Naive thymus-derived CD8-positive, alpha-beta T cell (primary cell): ENCODE data around the gene MAP1LC3C. TPM values are rescaled to one million over a fixed set of nuclear protein-coding genes. Genes with fewer than 3 reads are reported as not detected.
A peak's percentile ranks its signal among the peaks of the same experiment; 100 is the strongest.
"Not testable (repeated sequence)": the region's sequence is repeated elsewhere in the genome, so short reads cannot be mapped to it uniquely, and the experiment has no call there.

Experiments
- ATAC-seq, 2 donors: fragments of 150-1000 bp; cut with Tn5 transposase in 1 of 2; sonication (Bioruptor Pico), chemical (Tn5 transposase) in 1 of 2; 1 replicate in 1 of 2; 2 replicates in 1 of 2; pipeline ENCODE4 v1.10.0; 2021; ENCODE audit warnings: mild to moderate bottlenecking in 2 of 2, moderate library complexity in 2 of 2
- POLR2A ChIA-PET: fragments of 350-600 bp; sonication (Branson Sonifier 250); formaldehyde crosslinking; loops from one replicate; lab custom pipeline; 2021; ENCODE audit warnings: antibody characterized with exemption; lab: Charles Lee
- DNase-seq, 10 donors: peaks; one replicate each; pipeline versions ENCODE4 v3.0.0 to v3.0.0-alpha.2; 2020 to 2022
- H3K27ac Mint-ChIP-seq, 10 donors: one replicate each; pipeline ENCODE4 v1.8.0; 2020 to 2022; ENCODE audit warnings: mild to moderate bottlenecking in 10 of 10, mixed read lengths in 10 of 10, moderate library complexity in 4 of 10, inconsistent platforms in 1 of 10
- H3K27me3 Mint-ChIP-seq, 5 donors: one replicate each; pipeline ENCODE4 v1.8.0; 2021 to 2022; ENCODE audit warnings: mixed read lengths in 5 of 5
- H3K36me3 Mint-ChIP-seq, 3 donors: one replicate each; pipeline ENCODE4 v1.8.0; 2020 to 2022; ENCODE audit warnings: mixed read lengths in 3 of 3, mild to moderate bottlenecking in 2 of 3, inconsistent platforms in 1 of 3
- H3K4me1 Mint-ChIP-seq, 4 donors: one replicate each; pipeline ENCODE4 v1.8.0; 2021 to 2022; ENCODE audit warnings: mixed read lengths in 4 of 4
- H3K4me3 Mint-ChIP-seq, 10 donors: one replicate each; pipeline ENCODE4 v1.8.0; 2020 to 2022; ENCODE audit warnings: mild to moderate bottlenecking in 10 of 10, mixed read lengths in 10 of 10, moderate library complexity in 6 of 10, inconsistent platforms in 1 of 10
- H3K9me3 Mint-ChIP-seq, 9 donors: one replicate each; pipeline ENCODE4 v1.8.0; 2020 to 2022; ENCODE audit warnings: mixed read lengths in 9 of 9, mild to moderate bottlenecking in 3 of 9, inconsistent platforms in 1 of 9, moderate library complexity in 1 of 9
- polyA plus RNA-seq, 3 donors: library from polyadenylated mRNA; unstranded; fragments of 300-500 nt; fragmentation: Illumina TruSeq; gene quantifications; one replicate each; pipeline ENCODE4 v1.2.3, GENCODE V29; 2021
- total RNA-seq, 8 experiments: library from RNA in 2 of 8; stranded (reverse) in 2 of 8; gene quantifications; one replicate each; pipeline ENCODE4 v1.2.3 and lab custom pipeline; 2021 to 2026

The MAP1LC3C gene
- total and polyA plus RNA-seq, 5 experiments from 2014 or later: not detected

GRCh38 chr1:242006976-242007375, 8.1 kb upstream of the MAP1LC3C start:
- POLR2A ChIA-PET: no interaction called here

GRCh38 chr1:242005866-242006535, 7.1 kb upstream of the MAP1LC3C start:
- POLR2A ChIA-PET: no interaction called here
- Mint-ChIP-seq H3K9me3 (no peaks in the 10 kb centered on the region), H3K4me1 (no peaks in the 10 kb centered on the region), H3K36me3 (no peaks in the 10 kb centered on the region), H3K27me3 (peaks cover 4 to 13% (median 8%) of the 10 kb centered on the region in 5 donors), H3K27ac (no peak overlapping the region), H3K4me3 (no peak overlapping the region)
- ATAC-seq (no peak), DNase-seq (no peak)

More at GRCh38 chr1:242006976-242007375, 8.1 kb upstream of the MAP1LC3C start:
- DNase-seq (no peak), ATAC-seq (no peak)
- no peak overlapping the region for H3K27ac Mint-ChIP-seq
- no peaks in the 10 kb centered on the region for H3K4me1 Mint-ChIP-seq
- H3K4me3 Mint-ChIP-seq: no peak overlapping the region
- H3K27me3 Mint-ChIP-seq: peaks cover 4 to 13% (median 8%) of the 10 kb centered on the region in 5 donors
- H3K9me3 Mint-ChIP-seq: no peaks in the 10 kb centered on the region
- no peaks in the 10 kb centered on the region for H3K36me3 Mint-ChIP-seq

- no peak for DNase-seq
- no peak overlapping the region for H3K4me3 Mint-ChIP-seq
- H3K27me3 Mint-ChIP-seq: peaks cover 2 to 6% (median 4%) of the 10 kb centered on the region in 5 donors
- H3K27ac Mint-ChIP-seq: no peak overlapping the region
- POLR2A ChIA-PET: no interaction called here
- no peak for ATAC-seq
- H3K9me3 Mint-ChIP-seq: no peaks in the 10 kb centered on the region
- no peaks in the 10 kb centered on the region for H3K4me1 Mint-ChIP-seq
- H3K36me3 Mint-ChIP-seq: no peaks in the 10 kb centered on the region
These were observed 6.0 kb upstream of the MAP1LC3C start for GRCh38 chr1:242004751-242005495.

GRCh38 chr1:242002510-242002909, 3.6 kb upstream of the MAP1LC3C start:
- Mint-ChIP-seq H3K4me3 (no peak overlapping the region), H3K27ac (no peak overlapping the region), H3K4me1 (peaks cover 0 to 6% (median 2%) of the 10 kb centered on the region in 4 donors), H3K9me3 (no peaks in the 10 kb centered on the region), H3K36me3 (no peaks in the 10 kb centered on the region), H3K27me3 (peaks cover 0 to 2% (median 2%) of the 10 kb centered on the region in 5 donors)
- no peak for ATAC-seq
- POLR2A ChIA-PET: no interaction called here
- DNase-seq: no peak

GRCh38 chr1:242002072-242002471, 3.2 kb upstream of the MAP1LC3C start:
- Mint-ChIP-seq H3K27ac (no peak overlapping the region), H3K36me3 (no peaks in the 10 kb centered on the region), H3K4me1 (peaks cover 0 to 6% (median 2%) of the 10 kb centered on the region in 4 donors), H3K9me3 (no peaks in the 10 kb centered on the region), H3K27me3 (peaks cover 0 to 2% (median 2%) of the 10 kb centered on the region in 5 donors), H3K4me3 (no peak overlapping the region)
- ATAC-seq: no peak
- no peak for DNase-seq
- POLR2A ChIA-PET: no interaction called here

GRCh38 chr1:242000434-242000833, 1.5 kb upstream of the MAP1LC3C start:
- POLR2A ChIA-PET: no interaction called here
- peak overlapping the region in 1 of 10 donors; percentile 21 for H3K27ac Mint-ChIP-seq

GRCh38 chr1:241998412-241998921, 431 bp downstream of the MAP1LC3C start:
- ATAC-seq: peak; percentile 52 to 58
- H3K4me3 Mint-ChIP-seq: peak overlapping the region in 9 of 10 donors; percentile 33 to 75 (median 56)
- H3K27ac Mint-ChIP-seq: no peak overlapping the region
- DNase-seq: peak in 9 of 10 donors; percentile 3 to 66 (median 27)
- H3K36me3 Mint-ChIP-seq: no peaks in the 10 kb centered on the region
- peaks cover 0 to 6% (median 2%) of the 10 kb centered on the region in 4 donors for H3K4me1 Mint-ChIP-seq
- H3K9me3 Mint-ChIP-seq: no peaks in the 10 kb centered on the region
- H3K27me3 Mint-ChIP-seq: peaks cover 0 to 5% (median 2%) of the 10 kb centered on the region in 5 donors
- POLR2A ChIA-PET: no interaction called here

More at GRCh38 chr1:242000434-242000833, 1.5 kb upstream of the MAP1LC3C start:
- no peaks in the 10 kb centered on the region for H3K9me3 Mint-ChIP-seq
- no peaks in the 10 kb centered on the region for H3K36me3 Mint-ChIP-seq
- ATAC-seq (no peak), DNase-seq (no peak)
- no peak overlapping the region for H3K4me3 Mint-ChIP-seq
- H3K4me1 Mint-ChIP-seq: peaks cover 0 to 6% (median 2%) of the 10 kb centered on the region in 4 donors
- peaks cover 0 to 5% (median 2%) of the 10 kb centered on the region in 5 donors for H3K27me3 Mint-ChIP-seq

- Mint-ChIP-seq H3K4me1 (peaks cover 0 to 6% (median 3%) of the 10 kb centered on the region in 4 donors), H3K27ac (no peak overlapping the region), H3K9me3 (no peaks in the 10 kb centered on the region), H3K4me3 (no peak overlapping the region), H3K27me3 (peaks cover 0 to 8% (median 2%) of the 10 kb centered on the region in 5 donors), H3K36me3 (no peaks in the 10 kb centered on the region)
- POLR2A ChIA-PET: no interaction called here
- DNase-seq (no peak), ATAC-seq (no peak)
These were observed 1.4 kb downstream of the MAP1LC3C start for GRCh38 chr1:241997401-241997998.

GRCh38 chr1:241994171-241994570, 4.7 kb downstream of the MAP1LC3C start:
- Mint-ChIP-seq H3K27ac (no peak overlapping the region), H3K36me3 (no peaks in the 10 kb centered on the region)
- POLR2A ChIA-PET: no interaction called here

GRCh38 chr1:241992734-241993133, 6.2 kb downstream of the MAP1LC3C start:
- peaks cover 0 to 2% (median 0%) of the 10 kb centered on the region in 4 donors for H3K4me1 Mint-ChIP-seq
- H3K36me3 Mint-ChIP-seq: no peaks in the 10 kb centered on the region
- no peaks in the 10 kb centered on the region for H3K9me3 Mint-ChIP-seq
- DNase-seq: no peak
- H3K27ac Mint-ChIP-seq: peak overlapping the region in 1 of 10 donors; percentile 61
- H3K27me3 Mint-ChIP-seq: peaks cover 2 to 21% (median 9%) of the 10 kb centered on the region in 5 donors
- no peak overlapping the region for H3K4me3 Mint-ChIP-seq
- no peak for ATAC-seq
- POLR2A ChIA-PET: no interaction called here

More at GRCh38 chr1:241994171-241994570, 4.7 kb downstream of the MAP1LC3C start:
- H3K27me3 Mint-ChIP-seq: peaks cover 2 to 21% (median 9%) of the 10 kb centered on the region in 5 donors
- peaks cover 0 to 6% (median 3%) of the 10 kb centered on the region in 4 donors for H3K4me1 Mint-ChIP-seq
- H3K9me3 Mint-ChIP-seq: no peaks in the 10 kb centered on the region
- no peak overlapping the region for H3K4me3 Mint-ChIP-seq
- ATAC-seq (no peak), DNase-seq (no peak)

- DNase-seq: no peak
- POLR2A ChIA-PET: no interaction called here
- H3K27ac Mint-ChIP-seq: no peak overlapping the region
- no peaks in the 10 kb centered on the region for H3K9me3 Mint-ChIP-seq
- ATAC-seq: no peak
- no peaks in the 10 kb centered on the region for H3K36me3 Mint-ChIP-seq
- peaks cover 0 to 2% (median 0%) of the 10 kb centered on the region in 4 donors for H3K4me1 Mint-ChIP-seq
- H3K27me3 Mint-ChIP-seq: peaks cover 0 to 21% (median 7%) of the 10 kb centered on the region in 5 donors
- H3K4me3 Mint-ChIP-seq: no peak overlapping the region
These were observed 8.9 kb downstream of the MAP1LC3C start for GRCh38 chr1:241990040-241990439.

- ATAC-seq, H3K27ac Mint-ChIP-seq, POLR2A ChIA-PET, H3K4me3 Mint-ChIP-seq, DNase-seq, H3K36me3 Mint-ChIP-seq, H3K9me3 Mint-ChIP-seq, H3K4me1 Mint-ChIP-seq: not testable (repeated sequence)
- peaks cover 0 to 21% (median 6%) of the 10 kb centered on the region in 5 donors for H3K27me3 Mint-ChIP-seq
These were observed 10.4 kb downstream of the MAP1LC3C start for GRCh38 chr1:241988389-241988930.
